Muscle layer of colon (tissue), 2 donors: Measurements from ENCODE around the gene MTA2.
A peak's percentile ranks its signal among the peaks of the same experiment; 100 is the strongest.
"Not testable (repeated sequence)": the region's sequence is repeated elsewhere in the genome, so short reads cannot be mapped to it uniquely, and the experiment has no call there.

Experiments used
- H3K27ac ChIP-seq: one replicate; pipeline ENCODE4 v1.7.0; 2013; ENCODE audit warnings: low read depth, mild to moderate bottlenecking, low read length, moderate library complexity
- H3K27me3 ChIP-seq, 2 donors: one replicate each; pipeline ENCODE4 v1.7.0; 2013; ENCODE audit warnings: low read length in 2 of 2, mild to moderate bottlenecking in 2 of 2; ENCODE audit not compliant: insufficient read depth in 2 of 2, control insufficient read depth in 1 of 2
- H3K36me3 ChIP-seq: one replicate; pipeline ENCODE4 v1.7.0; 2013; ENCODE audit warnings: mild to moderate bottlenecking, low read length; ENCODE audit not compliant: insufficient read depth
- H3K4me1 ChIP-seq: one replicate; pipeline ENCODE4 v1.7.0; 2013; ENCODE audit warnings: mild to moderate bottlenecking, low read length; ENCODE audit not compliant: insufficient read depth
- H3K4me3 ChIP-seq, 2 donors: one replicate each; pipeline ENCODE4 v1.7.0; 2013; ENCODE audit warnings: low read length in 2 of 2, low read depth in 1 of 2, mild to moderate bottlenecking in 1 of 2, moderate library complexity in 1 of 2
- H3K9ac ChIP-seq: one replicate; pipeline ENCODE4 v1.7.0; 2013; ENCODE audit warnings: low read length
- H3K9me3 ChIP-seq: one replicate; pipeline ENCODE4 v1.7.0; 2013; ENCODE audit warnings: mild to moderate bottlenecking, low read length
- donor health status: abdominal sarcoma.
- donor health status: Adenocarcinoma of cecum.

MTA2 gene

DNA sequence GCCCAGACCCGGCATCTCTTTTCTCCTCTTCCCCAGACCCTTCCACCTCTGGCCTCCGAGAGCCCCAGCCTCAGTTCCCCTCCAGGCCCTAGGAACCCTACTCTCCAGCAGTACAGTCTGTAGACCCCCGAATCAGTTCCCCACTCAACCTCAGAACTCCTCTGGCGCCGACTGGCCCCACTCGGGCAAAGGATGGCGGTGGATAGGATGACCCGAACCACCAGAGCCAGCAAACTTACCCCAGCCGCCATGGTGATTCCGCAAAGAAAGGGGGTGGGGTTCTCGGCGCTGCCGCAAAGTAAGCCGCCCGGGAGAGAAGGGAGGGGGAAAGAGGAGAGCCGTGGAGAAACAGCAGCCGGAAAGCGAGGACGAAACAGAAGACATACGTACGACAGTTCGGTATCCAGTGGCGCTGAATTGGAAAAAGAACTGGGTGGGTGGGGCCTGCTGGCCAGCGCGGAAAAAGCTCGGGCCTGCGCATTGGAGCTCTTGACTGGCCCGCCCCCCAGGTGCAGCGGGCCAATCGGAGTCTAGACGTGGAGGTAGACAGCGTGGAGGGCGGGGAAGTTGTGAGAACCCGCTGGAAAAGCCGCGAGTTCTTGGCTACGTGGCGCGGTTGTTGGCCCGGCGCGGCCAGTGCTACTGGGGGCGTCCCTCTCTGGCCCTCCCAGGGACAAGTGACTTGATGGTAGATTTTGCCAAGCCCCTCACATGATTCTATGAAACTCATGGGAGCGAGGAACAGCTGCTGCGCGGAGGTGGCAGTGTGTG is 27.9 kb downstream of the MTA2 start, which contains the start of gene EEF1G:
Gene EEF1G, minus strand, starts transcription at position 300 of the 771 bp plus-strand sequence. Its CDS starts 49 bp downstream, at position 251.
- H3K9me3 ChIP-seq = no peaks in the 10 kb centered on the region
- H3K27ac ChIP-seq = peak within 1 kb of the TSS; percentile 94
- peaks cover 23% of the 10 kb centered on the region for H3K4me1 ChIP-seq
- peak within 1 kb of the TSS; percentile 79 to 96 for H3K4me3 ChIP-seq
- H3K27me3 ChIP-seq = no peaks in the 10 kb centered on the region
- peaks cover 54% of the 10 kb centered on the region for H3K36me3 ChIP-seq
- peak within 1 kb of the TSS; percentile 86 for H3K9ac ChIP-seq

DNA sequence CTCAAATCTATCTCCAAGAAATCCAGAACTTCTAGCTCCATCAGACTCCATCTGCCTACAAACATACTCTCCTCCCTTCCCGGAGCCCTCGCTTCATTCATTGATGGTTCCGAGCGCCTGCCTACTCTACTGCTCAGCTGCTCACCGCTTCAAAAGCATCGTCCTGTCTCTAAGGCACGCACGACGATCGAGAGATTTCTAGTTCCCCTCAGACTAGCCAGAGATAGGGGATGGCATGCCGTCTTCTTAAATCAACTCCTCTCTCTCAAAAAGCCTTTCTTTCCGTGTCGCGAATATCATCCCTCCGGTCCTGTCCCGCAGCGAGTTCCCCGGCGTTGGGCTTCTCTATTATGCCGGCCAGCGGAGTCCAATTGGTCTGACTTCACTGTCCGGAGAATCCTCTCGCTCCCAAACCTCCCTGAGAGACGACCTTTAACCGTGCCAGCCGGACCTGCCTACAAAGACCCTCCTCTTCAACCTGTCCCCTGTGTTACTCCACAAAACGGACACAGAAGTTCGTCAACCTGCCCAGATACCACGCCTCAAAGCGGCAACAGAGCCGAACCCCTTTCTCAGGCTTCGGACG is 28.6 kb downstream of the MTA2 start:
- H3K36me3 ChIP-seq = peaks cover 48% of the 10 kb centered on the region
- peaks cover 23% of the 10 kb centered on the region for H3K4me1 ChIP-seq
- H3K9me3 ChIP-seq = no peaks in the 10 kb centered on the region
- H3K27ac ChIP-seq = peak overlapping the region; percentile 94
- H3K4me3 ChIP-seq = peak overlapping the region; percentile 79 to 96
- H3K9ac ChIP-seq = peak overlapping the region; percentile 86
- H3K27me3 ChIP-seq = no peaks in the 10 kb centered on the region

- Histone ChIP-seq H3K9ac (peak overlapping the region; percentile 86), H3K27me3 (no peaks in the 10 kb centered on the region), H3K27ac (peak overlapping the region; percentile 94), H3K4me3 (peak overlapping the region in 1 of 2 donors; percentile 96), H3K4me1 (peaks cover 23% of the 10 kb centered on the region), H3K36me3 (peaks cover 50% of the 10 kb centered on the region), H3K9me3 (no peaks in the 10 kb centered on the region)
Measured at GRCh38 chr11:62572431-62572830, 29.2 kb downstream of the MTA2 start.

GRCh38 chr11:62571493-62571892 is 30.2 kb downstream of the MTA2 start:
- Histone ChIP-seq H3K4me1 (peaks cover 23% of the 10 kb centered on the region), H3K36me3 (peaks cover 53% of the 10 kb centered on the region)
- not testable (repeated sequence) for H3K9ac ChIP-seq, H3K27me3 ChIP-seq, H3K27ac ChIP-seq, H3K9me3 ChIP-seq, H3K4me3 ChIP-seq

GRCh38 chr11:62570903-62571302 is 30.8 kb downstream of the MTA2 start:
- H3K27me3 ChIP-seq, H3K4me3 ChIP-seq, H3K9me3 ChIP-seq, H3K9ac ChIP-seq, H3K27ac ChIP-seq: not testable (repeated sequence)
- peaks cover 53% of the 10 kb centered on the region for H3K36me3 ChIP-seq
- H3K4me1 ChIP-seq = peaks cover 23% of the 10 kb centered on the region

GRCh38 chr11:62569611-62570010 is 32.1 kb downstream of the MTA2 start:
- Histone ChIP-seq H3K4me3 (no peak overlapping the region), H3K27me3 (no peaks in the 10 kb centered on the region), H3K9ac (no peak overlapping the region), H3K36me3 (peaks cover 56% of the 10 kb centered on the region), H3K9me3 (no peaks in the 10 kb centered on the region), H3K4me1 (peaks cover 11% of the 10 kb centered on the region), H3K27ac (no peak overlapping the region)

- no peaks in the 10 kb centered on the region for H3K9me3 ChIP-seq
- peaks cover 3% of the 10 kb centered on the region for H3K4me1 ChIP-seq
- no peak overlapping the region for H3K9ac ChIP-seq
- no peaks in the 10 kb centered on the region for H3K27me3 ChIP-seq
- H3K27ac ChIP-seq = no peak overlapping the region
- H3K36me3 ChIP-seq = peaks cover 51% of the 10 kb centered on the region
- no peak overlapping the region for H3K4me3 ChIP-seq
Measured at GRCh38 chr11:62567018-62567633, 34.5 kb downstream of the MTA2 start.

GRCh38 chr11:62566247-62566646 is 35.4 kb downstream of the MTA2 start:
- Histone ChIP-seq H3K9me3 (no peaks in the 10 kb centered on the region), H3K9ac (no peak overlapping the region), H3K27ac (no peak overlapping the region), H3K4me1 (no peaks in the 10 kb centered on the region), H3K36me3 (peaks cover 43% of the 10 kb centered on the region), H3K4me3 (no peak overlapping the region), H3K27me3 (no peaks in the 10 kb centered on the region)

GRCh38 chr11:62565100-62565802 is 36.4 kb downstream of the MTA2 start:
- Histone ChIP-seq H3K27me3 (no peaks in the 10 kb centered on the region), H3K36me3 (peaks cover 34% of the 10 kb centered on the region), H3K27ac (no peak overlapping the region), H3K9ac (no peak overlapping the region), H3K4me3 (no peak overlapping the region), H3K4me1 (peaks cover 9% of the 10 kb centered on the region), H3K9me3 (no peaks in the 10 kb centered on the region)

DNA sequence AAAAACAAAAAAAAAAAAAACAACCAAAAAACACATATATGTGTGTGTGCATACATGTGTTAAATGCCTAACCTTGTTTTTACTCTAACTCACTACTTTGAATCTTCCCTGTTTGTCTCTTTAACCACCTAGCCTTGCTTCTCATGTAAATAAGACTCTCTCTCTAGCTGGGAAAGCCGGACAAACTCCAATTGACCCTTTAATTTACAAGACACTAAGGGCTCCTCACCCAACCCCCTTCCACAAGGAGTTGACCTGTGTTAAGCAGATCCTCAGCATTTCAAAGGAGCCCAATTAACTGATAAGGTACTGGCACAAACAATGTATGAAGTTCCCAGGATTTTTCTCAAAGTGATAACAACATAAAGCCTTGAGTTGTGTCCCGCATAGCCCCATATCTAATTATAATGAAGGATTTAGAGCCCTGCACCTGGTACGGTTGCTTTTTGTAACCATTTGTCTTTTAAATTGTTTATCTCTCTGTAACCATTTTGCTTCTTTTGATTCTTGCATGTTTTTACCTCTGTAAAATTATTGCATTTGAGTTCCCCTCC is 39.9 kb downstream of the MTA2 start:
- not testable (repeated sequence) for H3K9ac ChIP-seq, H3K27ac ChIP-seq, H3K4me3 ChIP-seq, H3K9me3 ChIP-seq, H3K27me3 ChIP-seq
- peaks cover 36% of the 10 kb centered on the region for H3K36me3 ChIP-seq
- peaks cover 26% of the 10 kb centered on the region for H3K4me1 ChIP-seq

GRCh38 chr11:62560566-62561103 is 41.0 kb downstream of the MTA2 start:
- Histone ChIP-seq H3K36me3 (peaks cover 25% of the 10 kb centered on the region), H3K27ac (peak overlapping the region; percentile 59), H3K4me1 (peaks cover 37% of the 10 kb centered on the region), H3K9ac (peak overlapping the region; percentile 21), H3K27me3 (no peaks in the 10 kb centered on the region), H3K9me3 (no peaks in the 10 kb centered on the region), H3K4me3 (no peak overlapping the region)
